COLO668 (cell line): ENCODE measurements around the gene SCARF1.

Source experiments
- DNase-seq: peaks from one replicate; lab custom pipeline; 2025; ENCODE audit not compliant: unreplicated experiment; lab: John Stamatoyannopoulos, UW

Gene SCARF1

DNA sequence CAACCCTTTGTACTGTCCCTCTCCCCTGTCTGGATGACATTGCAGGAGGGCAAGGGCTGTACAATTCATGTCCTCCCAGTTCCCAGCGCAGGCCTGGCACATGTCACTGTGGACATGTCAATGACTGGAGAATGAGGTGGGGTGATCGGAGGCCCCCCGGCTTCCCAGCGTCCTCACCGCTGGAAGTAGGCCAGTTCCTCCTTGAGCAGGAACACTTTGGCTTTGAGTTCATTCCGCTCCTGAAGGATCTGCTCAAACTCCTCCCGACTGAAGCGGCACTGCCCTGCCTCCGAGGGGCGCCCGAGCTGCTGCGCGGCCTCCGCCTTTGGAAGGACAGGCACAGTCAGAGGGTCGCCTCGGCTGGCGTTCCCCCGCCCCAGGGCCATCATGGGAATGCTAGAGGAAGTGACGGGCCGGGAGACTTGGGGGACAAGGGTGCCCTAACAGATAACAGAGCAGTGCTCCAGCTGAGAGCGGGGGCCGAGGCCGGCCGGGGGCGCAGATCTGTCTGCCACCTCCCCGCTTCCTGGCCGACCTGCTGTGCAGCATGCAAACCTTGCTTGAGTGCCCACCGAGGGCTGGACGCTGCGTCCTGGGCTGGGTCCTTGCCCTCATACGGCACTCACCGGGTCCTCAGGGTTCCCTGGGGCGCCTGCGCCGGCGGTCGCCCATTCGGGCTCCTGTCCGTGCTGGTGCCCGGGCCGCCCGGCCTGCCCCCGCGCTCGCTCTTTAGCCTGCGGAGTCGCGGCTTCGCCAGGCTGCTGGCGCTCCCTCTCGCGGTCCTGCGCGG lies 2.8 kb upstream of the SCARF1 start:
- no peak for DNase-seq

DNA sequence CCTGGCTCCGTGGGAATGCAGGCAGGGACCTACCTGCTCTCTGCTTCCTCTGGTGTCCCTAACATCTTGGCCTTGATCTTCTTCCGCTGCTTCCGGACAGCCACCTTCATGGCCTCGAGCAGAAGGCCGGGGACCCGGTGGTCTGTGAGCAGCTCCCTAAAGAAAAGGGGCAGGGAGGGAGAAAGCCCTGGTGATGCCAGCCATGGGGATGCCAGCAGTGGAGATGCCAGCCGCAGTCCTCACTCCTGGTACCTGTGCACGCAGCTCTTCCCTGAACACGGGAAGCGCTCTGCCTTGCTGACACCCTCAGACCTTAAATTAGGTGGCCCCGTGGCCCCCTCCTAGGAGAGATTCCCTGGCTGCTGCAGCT lies 2.3 kb upstream of the SCARF1 start:
- DNase-seq = no peak

DNA sequence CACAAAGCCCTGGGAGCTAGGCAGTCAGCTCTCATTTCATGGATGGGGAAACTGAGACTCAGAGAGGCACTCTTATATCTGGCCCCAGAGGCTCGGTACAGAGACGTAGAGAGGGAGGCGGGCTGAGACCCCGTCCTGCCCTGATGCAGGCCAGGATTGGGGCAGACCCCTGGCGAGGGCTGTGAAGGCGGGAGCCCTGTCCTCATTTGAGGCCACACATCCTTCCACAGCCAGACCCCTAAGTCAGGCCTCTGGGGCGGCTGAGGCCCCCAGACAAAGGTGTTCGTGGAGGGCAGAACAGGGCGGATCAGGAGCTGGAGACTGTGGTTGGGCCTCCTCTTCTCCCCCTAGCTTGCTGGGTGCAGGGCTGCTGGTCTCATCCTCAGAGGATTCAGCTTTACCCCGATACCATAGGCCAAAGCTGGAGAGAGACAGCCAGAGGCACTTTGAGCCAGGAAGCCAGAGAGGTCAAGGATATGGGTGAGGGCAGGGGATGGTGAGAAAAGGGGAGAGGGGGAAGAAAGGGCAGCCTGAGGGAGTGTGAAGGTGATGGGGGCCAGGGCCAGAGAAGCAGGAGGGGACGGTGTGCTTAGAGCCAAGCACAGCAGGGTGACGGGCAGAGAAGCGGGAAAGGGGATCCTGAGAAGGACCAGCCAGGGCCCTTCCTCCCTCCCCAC lies 805 bp upstream of the SCARF1 start:
- no peak for DNase-seq

DNA sequence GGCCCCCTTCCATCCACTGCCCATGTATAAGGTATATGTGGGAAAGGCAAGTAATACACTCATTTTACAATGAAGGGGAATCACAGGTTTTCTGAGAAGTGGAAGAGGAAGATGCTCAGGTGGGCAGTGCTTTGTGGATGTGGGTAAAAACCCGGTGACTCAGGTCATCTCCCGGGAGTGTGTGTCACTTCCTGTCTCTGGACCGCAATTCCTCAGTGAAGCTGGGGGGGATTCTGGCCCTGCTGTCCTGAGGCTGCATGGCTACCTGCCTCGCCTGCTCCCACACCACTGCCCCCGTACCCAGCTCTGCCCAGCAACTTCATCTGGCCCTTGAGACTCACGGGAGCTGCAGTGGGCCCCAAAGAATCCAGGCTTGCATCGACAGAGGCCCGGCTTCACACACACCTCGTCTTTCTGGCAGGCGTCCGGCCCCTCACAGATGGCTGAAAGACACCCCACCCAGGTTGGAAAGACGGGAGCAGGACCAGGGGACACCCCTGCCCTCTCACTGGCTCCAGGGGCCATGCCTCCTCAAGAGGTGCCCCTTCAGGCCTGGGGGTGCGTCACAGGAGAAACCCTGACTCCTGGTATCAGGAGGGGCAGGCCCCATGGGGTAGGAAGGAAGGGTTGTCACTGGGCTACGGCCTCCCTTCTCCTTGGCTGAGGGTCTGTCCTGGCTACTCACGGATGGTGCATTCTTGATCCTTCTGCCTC lies 882 bp downstream of the SCARF1 start:
- no peak for DNase-seq

DNA sequence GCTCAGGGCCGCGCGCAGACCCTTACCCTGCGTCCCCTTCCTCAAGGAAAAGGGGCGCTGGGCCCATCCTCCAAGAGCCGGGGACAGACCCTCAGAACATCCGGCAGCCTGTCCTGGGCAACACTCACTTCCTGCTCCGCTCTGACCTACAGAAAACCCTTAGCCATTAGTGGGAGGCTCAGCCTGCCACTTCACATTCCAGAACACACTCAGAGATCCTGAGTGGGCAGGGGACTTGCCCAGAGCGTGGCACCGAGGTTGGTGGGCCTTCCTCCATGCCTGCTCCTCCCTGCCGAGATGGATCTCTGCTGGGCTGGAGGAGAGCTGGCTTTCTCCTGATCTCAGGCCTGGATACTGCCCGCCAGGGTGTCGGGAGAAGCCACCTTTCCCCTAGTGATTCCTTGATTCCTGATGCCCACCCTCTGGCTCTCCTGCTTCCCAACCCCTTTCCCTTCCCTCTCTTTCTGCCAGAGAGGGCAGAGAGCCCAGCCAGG lies 1.5 kb downstream of the SCARF1 start:
- no peak for DNase-seq

DNA sequence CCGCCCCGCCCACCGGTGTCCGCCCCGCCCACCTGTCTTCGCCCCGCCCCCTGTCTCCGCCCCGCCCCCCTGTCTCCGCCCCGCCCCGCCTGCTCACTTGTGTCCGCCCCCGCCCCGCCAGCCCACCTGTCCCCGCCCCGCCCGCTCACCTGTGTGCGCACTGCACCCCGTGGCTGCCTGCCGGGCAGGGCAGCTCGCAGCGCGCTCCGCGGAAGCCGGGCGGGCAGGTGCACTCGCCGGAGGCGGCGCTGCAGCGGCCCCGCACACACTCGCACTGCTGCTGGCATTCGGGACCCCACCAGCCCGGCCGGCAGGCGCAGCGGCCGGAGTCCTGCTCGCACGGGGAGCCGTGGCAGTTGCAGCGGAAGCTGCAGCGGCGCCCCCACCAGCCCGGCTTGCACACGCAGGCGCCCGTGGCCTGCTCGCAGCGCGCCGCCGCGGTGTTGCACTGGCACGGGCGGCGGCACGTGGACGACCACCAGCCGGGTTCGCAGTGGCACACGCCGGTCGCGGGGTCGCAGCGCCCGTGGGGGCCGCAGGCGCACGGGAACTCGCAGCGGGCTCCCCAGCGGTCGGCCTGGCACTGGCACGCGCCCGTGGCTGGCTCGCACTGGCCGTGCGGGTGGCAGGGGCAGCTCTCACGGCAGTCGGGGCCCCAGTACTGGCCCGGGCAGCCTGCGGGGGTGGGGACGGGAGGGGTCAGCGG lies 2.1 kb downstream of the SCARF1 start:
- peak; percentile 86 for DNase-seq

DNA sequence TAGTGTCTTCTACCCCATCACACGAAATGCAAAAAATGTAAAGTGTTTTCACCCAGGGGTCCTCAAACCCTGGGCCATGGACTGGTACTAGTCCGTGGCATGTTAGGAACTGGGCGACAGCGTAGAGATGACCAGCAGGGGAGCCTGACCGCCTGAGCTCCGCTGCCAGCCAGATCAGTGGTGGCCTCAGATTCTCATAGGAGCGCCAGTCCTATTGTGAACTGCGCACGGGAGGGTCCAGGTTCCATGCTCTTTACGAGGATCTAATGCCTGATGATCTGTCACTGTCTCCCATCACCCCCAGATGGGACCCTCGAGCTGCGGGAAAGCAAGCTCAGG lies 4.5 kb downstream of the SCARF1 start:
- DNase-seq = no peak

DNA sequence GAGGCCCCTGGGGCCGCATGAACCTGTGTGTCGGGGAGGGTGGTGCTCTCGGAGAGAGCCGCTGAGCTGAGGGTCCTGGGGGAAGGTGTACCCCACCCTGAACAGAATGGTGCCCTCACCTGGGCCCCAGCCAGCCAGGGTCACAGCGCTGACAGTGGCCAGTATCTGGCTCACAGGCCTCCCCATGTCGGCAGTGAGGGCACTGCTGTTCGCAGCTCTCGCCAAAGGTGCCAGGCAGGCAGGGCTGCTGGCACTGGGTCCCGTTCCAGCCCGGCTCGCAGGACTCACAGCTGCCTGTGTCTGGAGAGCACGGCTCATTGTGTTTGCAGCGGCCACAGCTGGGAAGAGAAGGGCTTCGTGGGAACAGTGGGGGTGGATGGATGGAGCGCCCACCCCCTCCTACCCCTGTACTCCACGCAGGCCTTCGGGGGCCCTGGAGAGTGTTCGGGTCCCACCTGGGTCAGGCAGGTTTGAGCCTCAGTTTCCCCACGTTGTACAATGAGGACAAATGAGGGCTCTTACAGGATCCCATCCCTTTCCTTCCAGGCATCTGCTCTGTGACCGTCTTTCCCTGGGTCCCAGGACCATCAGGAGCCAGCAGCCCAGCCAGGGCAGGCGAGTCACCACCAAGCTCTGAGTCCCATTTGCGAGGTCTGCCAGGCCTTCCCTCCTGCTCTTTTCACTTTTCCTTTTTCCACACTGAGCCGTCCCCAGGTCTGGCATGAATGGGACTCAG lies 5.0 kb downstream of the SCARF1 start:
- DNase-seq = peak; percentile 4

DNA sequence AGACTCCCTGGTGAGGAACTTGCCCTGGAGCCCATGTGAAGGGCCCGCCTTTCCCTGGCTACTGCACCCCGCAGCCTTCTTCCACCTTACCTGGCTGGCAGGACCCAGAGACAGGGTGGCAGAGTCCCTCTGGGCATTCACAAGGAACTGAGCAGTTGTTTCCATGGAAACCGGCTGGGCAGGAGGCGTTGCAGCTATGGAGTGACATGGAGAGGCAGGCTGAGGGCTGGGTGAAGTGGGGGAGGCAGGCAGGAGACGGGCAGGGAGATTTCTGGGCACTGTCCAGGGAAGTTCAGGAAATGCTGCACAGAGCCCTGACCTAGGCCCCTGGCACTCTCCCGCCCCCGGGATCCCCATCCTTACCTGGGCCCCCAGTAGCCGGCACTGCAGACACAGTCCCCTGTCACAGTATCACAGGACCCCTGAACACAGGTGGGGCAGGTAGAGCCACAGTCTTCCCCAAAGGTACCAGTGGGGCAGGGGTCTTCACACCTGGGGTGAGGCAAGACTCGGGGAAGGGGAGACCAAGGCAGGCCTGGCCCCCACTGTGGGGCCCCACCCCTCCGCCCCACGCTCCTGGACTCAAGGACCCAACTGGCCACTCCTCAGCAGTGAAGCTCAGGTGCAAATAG lies 5.9 kb downstream of the SCARF1 start:
- no peak for DNase-seq

DNA sequence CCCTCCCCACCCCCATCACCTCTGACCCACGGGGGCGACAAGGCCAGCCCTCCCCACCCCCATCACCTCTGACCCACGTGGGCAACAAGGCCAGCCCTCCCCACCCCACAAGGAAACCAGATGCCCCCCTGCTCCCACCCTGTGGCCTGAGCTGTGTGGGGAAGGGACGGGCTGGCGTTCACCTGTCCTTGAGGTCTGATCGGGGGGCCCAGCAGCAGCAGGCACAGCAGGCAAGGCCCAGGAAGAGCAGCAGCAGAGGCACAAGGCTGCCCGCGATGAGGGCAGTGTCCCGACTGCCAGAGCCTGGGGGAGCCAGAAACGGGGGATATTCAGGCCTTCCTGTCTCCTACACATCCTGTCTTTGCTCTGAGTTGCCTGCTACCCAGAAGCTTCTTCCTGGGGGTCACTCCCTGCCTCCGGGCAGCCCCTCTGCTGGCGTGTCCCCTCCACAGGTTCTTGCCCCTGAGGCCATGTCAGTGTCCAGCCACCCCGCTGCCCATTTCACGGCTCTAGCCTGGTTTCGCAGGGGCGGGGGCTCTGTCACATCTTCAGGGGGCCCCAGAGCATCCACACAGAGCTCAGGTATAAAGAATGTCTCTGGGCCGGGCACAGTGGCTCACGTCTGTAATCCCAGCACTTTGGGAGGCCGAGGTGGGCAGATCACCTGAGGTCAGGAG lies 6.8 kb downstream of the SCARF1 start:
- DNase-seq = no peak

DNA sequence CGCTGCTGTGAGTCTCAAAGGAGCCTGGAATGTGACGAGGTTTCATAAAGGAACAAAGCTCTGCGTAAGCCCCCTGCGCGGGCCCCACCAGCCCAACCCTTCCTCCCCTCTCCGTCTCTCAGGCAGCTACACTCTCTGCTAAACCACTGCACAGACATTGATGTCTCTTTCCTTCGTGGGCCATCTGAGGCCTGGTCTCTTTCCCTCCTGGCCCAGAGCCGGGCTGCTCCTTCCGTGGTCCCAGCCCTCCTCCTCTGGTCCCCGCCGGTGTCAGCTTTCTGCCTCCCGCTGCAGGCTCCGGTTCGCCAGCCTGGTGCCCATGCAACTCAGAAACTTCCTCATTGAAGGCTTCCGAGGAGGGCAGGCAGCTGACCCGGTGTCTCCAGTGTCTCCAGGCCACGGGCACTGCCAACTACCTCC lies 7.4 kb downstream of the SCARF1 start:
- no peak for DNase-seq

DNA sequence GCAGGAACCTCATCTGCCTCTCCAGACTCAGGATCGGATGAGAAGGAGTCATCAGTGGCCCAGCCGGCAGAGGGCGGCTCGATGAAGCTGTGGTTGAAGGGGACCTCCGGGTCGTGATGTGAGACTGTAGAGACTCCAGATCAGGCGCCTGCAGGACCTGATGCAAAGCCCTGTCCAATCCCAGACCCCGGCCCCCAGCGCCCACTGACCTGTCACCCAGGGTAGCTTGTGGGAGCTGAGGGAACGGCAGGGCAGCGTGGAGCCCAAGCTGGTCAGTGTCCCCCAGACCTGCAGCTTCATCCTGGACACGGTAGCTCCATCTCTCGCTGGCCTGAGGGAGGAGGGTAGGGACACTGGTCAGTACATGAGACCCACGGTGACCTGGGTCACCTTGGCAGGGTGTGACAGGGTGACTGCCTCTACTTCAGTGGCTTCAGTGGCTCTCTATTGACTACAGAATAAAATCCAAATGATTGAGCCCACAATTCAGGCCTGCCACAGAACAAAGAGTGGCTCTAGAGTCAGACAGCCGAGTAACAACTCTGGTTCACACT lies 8.7 kb downstream of the SCARF1 start:
- DNase-seq = no peak

DNA sequence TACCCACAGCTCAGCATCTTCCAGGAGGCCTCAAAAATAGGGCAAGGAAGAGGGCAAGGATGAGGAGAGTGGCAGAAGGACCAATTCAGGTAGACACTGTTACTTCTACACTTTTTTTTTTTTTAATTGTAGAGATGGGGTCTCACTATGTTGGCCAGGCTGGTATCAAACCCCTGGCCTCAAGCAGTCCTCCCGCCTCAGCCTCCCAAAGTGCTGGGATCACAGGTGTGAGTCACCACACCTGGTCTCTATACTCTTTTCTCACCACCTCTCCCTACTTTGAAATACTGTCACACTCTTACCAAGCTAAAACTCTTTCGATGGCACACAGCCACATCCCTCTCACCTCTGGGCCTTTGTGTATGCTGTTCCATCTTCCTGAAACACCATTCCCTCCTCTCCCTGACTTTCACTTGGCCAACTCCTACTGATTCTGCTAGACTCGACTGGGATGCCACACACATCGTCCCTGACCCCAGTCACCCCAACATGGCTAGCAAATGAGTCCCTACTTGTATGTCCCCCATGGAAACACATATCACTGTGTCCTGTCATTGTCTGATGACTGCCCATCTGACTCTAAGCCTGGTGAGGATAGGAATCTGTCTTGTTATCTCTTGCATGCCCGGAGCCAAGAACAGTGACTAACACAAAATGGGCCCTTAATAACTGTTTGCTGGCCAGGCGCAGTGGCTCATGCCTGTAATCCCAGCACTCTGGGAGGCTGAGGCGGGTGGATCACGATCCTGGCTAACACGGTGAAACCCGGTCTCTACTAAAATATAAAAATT lies 9.7 kb downstream of the SCARF1 start:
- DNase-seq = no peak

DNA sequence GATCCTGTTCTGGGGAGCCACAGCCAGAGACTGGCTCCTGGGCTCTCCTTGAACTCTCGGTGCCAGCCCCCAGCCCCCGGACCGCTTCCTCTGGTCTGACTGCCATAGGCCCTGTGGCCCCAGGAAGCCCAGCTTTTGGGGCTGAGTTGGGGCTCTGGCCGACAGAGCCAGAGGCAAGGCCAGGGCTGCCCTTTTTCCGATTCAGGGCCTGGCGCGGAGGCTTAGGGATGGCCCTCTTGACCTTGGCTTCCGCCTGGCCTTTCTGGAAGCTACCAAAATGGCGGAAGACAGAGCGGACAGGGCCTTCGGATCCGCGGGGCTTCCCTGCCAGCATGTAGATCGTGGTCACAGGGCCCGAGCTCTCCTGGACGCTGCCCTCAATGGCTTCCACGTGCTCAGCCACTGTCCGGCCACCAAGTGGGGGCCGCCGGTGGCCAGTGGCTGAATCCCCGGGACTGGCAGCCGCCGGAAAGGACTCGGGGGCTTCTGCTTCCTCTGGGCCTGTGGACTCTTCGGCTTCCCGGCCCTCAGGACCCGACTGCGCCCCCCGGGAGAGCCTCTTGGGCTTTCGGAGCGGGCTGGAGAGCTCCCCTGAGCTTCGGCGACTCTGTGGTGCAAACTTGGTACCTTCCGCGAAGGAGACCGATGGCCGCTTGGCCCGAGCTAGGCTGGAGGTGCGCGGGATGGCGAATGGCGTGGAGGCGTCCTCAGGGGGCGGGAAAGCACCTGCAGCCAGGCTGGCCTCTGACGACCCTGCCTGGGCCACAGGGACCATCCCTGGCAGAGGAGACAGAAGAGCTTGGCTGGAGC lies 10.5 kb downstream of the SCARF1 start:
- DNase-seq = no peak

DNA sequence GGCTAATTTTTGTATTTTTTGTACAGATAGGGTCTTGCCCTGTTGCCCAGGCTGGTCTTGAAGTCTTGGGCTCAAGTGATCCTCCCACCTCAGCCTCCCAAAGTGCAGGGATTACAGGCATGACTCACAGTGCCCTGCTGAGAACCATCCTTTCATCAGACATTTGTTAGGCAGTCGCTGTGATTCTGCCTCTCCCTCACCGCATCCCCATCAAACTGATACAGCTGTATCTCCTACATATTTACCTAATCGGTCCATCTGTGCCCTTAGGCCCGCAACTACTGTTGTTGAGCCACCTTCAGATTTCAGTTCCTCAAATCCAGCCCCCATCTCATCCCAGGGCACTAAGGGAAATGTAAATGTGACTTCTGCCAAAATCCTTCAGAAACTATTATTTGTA lies 14.9 kb downstream of the SCARF1 start:
- no peak for DNase-seq

DNA sequence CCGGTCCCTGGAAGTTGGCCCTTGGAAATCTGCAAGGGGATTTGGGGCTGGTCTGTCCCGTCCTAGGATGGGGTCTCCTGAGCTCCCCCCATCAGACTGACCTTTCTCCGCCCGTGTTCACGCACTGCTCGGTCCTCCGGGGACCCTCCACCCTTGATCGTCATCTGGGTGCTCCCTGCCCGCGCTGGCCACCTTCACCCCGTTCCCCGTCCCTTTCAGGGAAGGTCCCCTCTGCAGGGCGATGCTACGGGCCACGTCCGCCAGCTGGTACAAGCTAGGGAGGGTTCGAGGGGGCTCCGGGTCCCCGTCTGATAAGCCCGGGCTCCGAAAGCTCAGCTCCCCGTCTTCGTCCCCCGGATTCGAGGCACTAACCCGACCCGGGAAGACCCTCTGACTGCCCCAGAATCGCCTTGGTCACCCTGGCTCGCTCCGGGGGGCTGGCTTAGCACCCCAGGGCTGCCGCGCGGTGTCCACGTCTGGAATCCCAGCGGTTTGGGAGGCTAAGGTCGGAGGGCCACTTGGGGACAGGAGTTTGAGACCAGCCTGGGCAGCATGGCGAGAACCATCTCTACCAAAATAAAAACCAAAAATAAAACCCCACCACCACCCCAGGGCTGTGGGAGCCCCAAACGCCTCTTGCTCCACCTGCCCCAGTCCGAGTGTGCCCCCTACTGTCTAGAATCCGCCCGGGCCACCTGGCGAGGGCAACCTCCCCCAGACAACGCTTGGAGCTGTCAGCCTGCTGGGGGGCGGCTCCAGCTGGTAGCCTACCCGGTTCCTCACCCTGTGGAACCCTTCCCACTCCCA lies 15.8 kb downstream of the SCARF1 start:
- peak; percentile 36 for DNase-seq
